Prostate gland (tissue), 2 donors: ENCODE measurements around the gene HPCAL4. TPM values are rescaled to one million over a fixed set of nuclear protein-coding genes. Genes with fewer than 3 reads are reported as not detected.

Experiments
- DNase-seq: peaks from one replicate; pipeline ENCODE4 v3.0.0-alpha.2; 2019; ENCODE audit warnings: low spot score
- H3K27ac ChIP-seq, 2 donors: fragments of 200-600 bp; sonication (generic); 2 replicates each; pipeline ENCODE4 v1.5.1; 2017 to 2019
- H3K27me3 ChIP-seq: fragments of 200-600 bp; sonication (generic); replicated peaks from 2 replicates; pipeline ENCODE4 v1.5.1; 2019; ENCODE audit not compliant: insufficient read depth
- H3K36me3 ChIP-seq, 2 donors: fragments of 200-600 bp; sonication (generic); 1 replicate in 1 of 2; 2 replicates in 1 of 2; pipeline versions ENCODE4 v1.5.1 to v1.8.1; 2017 to 2019
- H3K4me1 ChIP-seq: fragments of 200-600 bp; sonication (generic); replicated peaks from 2 replicates; pipeline ENCODE4 v1.5.1; 2019
- H3K4me3 ChIP-seq, 2 donors: fragments of 200-600 bp; sonication (generic); 2 replicates each; pipeline ENCODE4 v1.5.1; 2017 to 2019
- H3K9me3 ChIP-seq: fragments of 200-600 bp; sonication (generic); 2 replicates; pipeline ENCODE4 v1.5.1; 2017
- POLR2A ChIP-seq: fragments of 450-650 bp; IDR thresholded peaks from one replicate; pipeline ENCODE4 v1.6.1; 2016; ENCODE audit warnings: antibody characterized with exemption, mild to moderate bottlenecking
- POLR2AphosphoS5 ChIP-seq: sonication (generic); formaldehyde crosslinking; IDR thresholded peaks from one replicate; pipeline ENCODE4 v1.6.1; 2017; ENCODE audit warnings: antibody characterized with exemption
- WGBS: methylation state at CpG from one replicate; pipeline ENCODE4 v1.1.5; 2018; 5-methylcytosine and 5-hydroxymethylcytosine counted together
- intact Hi-C: fragments of 100-400 bp; cut with DNase I; formaldehyde crosslinking; loops from one replicate; pipeline ENCODE4 v1.14.2; 2022
- total RNA-seq, 2 donors: library from RNA; depleted of rRNA; stranded (reverse); fragments of >200 nt; gene quantifications; one replicate each; pipeline ENCODE4 v1.1.0, GENCODE V29; 2016
- TF ChIP-seq, protein P1 (sequence below), 4 experiments: fragments of 200-600 bp in 2 of 4; fragments of 450-650 bp in 2 of 4; sonication (generic) in 2 of 4; IDR thresholded peaks; 1 replicate in 3 of 4; 2 replicates in 1 of 4; pipeline ENCODE4 v1.5.1; 2016 to 2019; ENCODE audit warnings: antibody characterized with exemption in 4 of 4, mild to moderate bottlenecking in 2 of 4, moderate library complexity in 2 of 4

HPCAL4 gene
- total RNA-seq, 2 donors from 2014 or later, result 4.9 TPM; not detected in 1

DNA sequence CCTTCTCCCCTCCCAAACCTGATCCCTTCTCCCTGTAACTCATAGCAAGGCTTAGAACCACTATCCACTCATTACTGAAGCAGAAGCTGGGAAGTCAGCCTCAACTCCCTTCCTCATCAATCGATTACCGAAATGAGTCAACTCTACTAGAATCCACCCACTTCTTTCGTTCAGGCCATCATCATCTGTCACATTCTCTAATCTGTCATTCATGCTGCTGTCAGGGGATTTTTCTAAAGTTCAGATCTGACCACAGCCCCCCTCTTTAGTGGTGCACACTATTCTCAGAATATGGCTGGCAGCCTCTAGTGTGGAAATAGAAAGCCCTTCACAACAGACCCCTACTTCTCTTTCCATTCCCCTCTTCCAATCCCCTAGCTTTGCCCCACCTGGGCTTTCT, 24.5 kb downstream of the HPCAL4 start:
- intact Hi-C loops, result no loop called here
- H3K9me3 ChIP-seq, result no peaks in the 10 kb centered on the region
- no peaks in the 10 kb centered on the region for H3K27me3 ChIP-seq
- H3K36me3 ChIP-seq, result no peaks in the 10 kb centered on the region
- WGBS, result 84% methylated on average over 3 of the region's 3 CpGs
- DNase-seq, result no peak
- H3K4me3 ChIP-seq, result no peak overlapping the region
- TF ChIP-seq, protein P1, sequence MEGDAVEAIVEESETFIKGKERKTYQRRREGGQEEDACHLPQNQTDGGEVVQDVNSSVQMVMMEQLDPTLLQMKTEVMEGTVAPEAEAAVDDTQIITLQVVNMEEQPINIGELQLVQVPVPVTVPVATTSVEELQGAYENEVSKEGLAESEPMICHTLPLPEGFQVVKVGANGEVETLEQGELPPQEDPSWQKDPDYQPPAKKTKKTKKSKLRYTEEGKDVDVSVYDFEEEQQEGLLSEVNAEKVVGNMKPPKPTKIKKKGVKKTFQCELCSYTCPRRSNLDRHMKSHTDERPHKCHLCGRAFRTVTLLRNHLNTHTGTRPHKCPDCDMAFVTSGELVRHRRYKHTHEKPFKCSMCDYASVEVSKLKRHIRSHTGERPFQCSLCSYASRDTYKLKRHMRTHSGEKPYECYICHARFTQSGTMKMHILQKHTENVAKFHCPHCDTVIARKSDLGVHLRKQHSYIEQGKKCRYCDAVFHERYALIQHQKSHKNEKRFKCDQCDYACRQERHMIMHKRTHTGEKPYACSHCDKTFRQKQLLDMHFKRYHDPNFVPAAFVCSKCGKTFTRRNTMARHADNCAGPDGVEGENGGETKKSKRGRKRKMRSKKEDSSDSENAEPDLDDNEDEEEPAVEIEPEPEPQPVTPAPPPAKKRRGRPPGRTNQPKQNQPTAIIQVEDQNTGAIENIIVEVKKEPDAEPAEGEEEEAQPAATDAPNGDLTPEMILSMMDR (IDR thresholded peaks at IDR 0.05), result no peak
- TF ChIP-seq POLR2AphosphoS5, result no peak
- H3K4me1 ChIP-seq, result peaks cover 4% of the 10 kb centered on the region
- no peak overlapping the region for H3K27ac ChIP-seq

DNA sequence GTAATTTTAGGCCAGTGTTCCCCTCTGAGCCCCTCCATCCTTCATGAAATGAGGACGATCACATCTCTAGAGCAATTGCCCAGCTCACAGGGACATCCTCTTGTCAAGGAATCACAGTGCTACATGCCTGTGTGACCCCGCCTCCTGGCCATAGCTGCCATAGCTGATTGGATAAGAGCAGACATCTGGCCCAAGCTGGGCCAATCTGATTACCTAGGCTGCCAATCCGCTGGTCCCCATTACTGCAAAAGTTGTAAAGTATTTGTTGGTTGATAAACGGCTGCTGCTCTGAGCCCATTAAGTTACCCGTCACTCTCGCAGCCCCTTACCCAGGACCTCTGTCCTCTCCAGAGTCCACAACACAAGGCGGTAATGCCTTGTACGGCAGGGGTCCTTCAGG, 27.7 kb downstream of the HPCAL4 start:
- Histone ChIP-seq H3K36me3 (no peaks in the 10 kb centered on the region), H3K27me3 (no peaks in the 10 kb centered on the region), H3K9me3 (no peaks in the 10 kb centered on the region), H3K4me3 (no peak overlapping the region), H3K27ac (no peak overlapping the region), H3K4me1 (no peaks in the 10 kb centered on the region)
- DNase-seq, result no peak
- 85% methylated on average over 8 of the region's 8 CpGs for WGBS
- intact Hi-C loops, result no loop called here
- TF ChIP-seq POLR2AphosphoS5 (no peak), POLR2A (no peak)
- TF ChIP-seq, protein P1 (IDR thresholded peaks at IDR 0.05), result no peak

DNA sequence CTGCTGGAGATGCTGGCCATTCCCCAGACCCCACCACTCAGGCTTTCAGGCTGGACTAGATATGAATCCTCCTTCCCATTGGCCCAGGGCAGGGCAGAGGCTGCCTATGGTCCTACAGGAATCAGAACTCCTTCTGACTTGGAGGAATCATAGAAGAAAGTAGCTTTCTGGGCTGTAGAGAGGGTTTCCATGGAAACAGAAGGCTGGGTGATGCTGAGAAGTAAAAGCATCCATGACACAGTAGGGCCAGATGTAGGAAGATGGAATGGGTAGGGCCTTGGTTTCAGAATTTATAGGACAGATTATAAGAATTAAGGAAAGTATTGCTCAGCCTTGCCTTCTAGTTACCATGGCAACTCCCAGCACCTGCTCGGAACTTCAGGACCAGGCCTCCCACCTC, 28.4 kb downstream of the HPCAL4 start:
- Histone ChIP-seq H3K4me3 (no peak overlapping the region), H3K36me3 (no peaks in the 10 kb centered on the region), H3K9me3 (no peaks in the 10 kb centered on the region), H3K4me1 (no peaks in the 10 kb centered on the region), H3K27ac (no peak overlapping the region), H3K27me3 (no peaks in the 10 kb centered on the region)
- no peak for DNase-seq
- WGBS, result 83% methylated on average over 1 of the region's 1 CpG
- TF ChIP-seq POLR2A (no peak), POLR2AphosphoS5 (no peak)
- TF ChIP-seq, protein P1 (IDR thresholded peaks at IDR 0.05), result no peak
- intact Hi-C loops, result no loop called here

GRCh38 chr1:39659538-39659937, 31.7 kb downstream of the HPCAL4 start:
- WGBS, result 85% methylated on average over 5 of the region's 5 CpGs
- no peak for DNase-seq

GRCh38 chr1:39659110-39659509, 32.1 kb downstream of the HPCAL4 start:
- Histone ChIP-seq H3K27me3 (no peaks in the 10 kb centered on the region), H3K4me3 (no peak overlapping the region), H3K4me1 (no peaks in the 10 kb centered on the region), H3K36me3 (no peaks in the 10 kb centered on the region), H3K9me3 (no peaks in the 10 kb centered on the region), H3K27ac (no peak overlapping the region)
- TF ChIP-seq POLR2A (no peak), POLR2AphosphoS5 (no peak)
- TF ChIP-seq, protein P1 (IDR thresholded peaks at IDR 0.05), result no peak
- intact Hi-C loops, result no loop called here
- 90% methylated on average over 7 of the region's 12 CpGs for WGBS
- no peak for DNase-seq

More at GRCh38 chr1:39659538-39659937, 31.7 kb downstream of the HPCAL4 start:
- TF ChIP-seq, protein P1 (IDR thresholded peaks at IDR 0.05), result no peak
- TF ChIP-seq POLR2AphosphoS5, result no peak
- TF ChIP-seq POLR2A, result no peak
- no peaks in the 10 kb centered on the region for H3K9me3 ChIP-seq
- intact Hi-C loops, result no loop called here
- no peak overlapping the region for H3K4me3 ChIP-seq
- no peaks in the 10 kb centered on the region for H3K36me3 ChIP-seq
- H3K27ac ChIP-seq, result no peak overlapping the region
- no peaks in the 10 kb centered on the region for H3K4me1 ChIP-seq
- H3K27me3 ChIP-seq, result no peaks in the 10 kb centered on the region
